Measurements from ENCODE around the gene CEP112.
A peak's percentile ranks its signal among the peaks of the same experiment; 100 is the strongest.

Gene CEP112

DNA sequence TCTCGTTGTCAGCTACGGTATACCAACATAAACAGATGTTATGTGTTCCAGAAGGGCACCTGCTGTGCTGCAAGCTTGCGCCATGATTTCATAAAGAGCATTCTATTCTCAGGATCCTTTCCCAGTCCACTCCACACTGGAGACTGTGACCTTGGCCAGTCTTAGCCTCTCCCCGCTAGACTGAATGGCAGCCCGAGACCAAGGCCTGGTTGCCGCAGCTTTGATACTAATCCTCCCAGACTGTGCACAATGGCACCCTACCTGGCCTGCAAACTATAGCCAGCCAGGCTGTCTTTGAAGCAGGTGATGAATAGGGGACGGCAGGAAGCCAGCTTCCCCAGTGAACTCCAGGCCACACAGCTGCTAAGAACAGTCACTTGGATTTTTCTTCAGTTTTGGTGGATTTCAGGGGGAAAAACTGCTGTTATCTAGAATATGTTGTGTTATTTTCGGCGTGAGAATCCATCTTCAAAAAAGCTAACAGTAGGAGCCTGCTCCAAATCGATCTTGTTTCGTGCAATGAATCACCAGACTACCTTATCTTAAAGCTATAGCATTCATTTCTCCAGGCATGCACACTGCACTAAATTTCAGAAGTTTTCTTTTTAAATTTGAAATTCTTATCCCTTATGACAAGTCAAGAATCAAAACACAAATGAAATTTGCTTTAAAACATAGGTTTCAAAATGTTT is 289.0 kb downstream of the CEP112 start:
- H3K4me3 ChIP-seq (ENCODE audit: low read depth, low read length): no peak overlapping the region
- peak; percentile 54 for DNase-seq (ENCODE audit: low read depth)
- TF ChIP-seq CTCF (conservative IDR thresholded peaks at IDR 0.05; ENCODE audit: low read depth, low read length): no peak

DNA sequence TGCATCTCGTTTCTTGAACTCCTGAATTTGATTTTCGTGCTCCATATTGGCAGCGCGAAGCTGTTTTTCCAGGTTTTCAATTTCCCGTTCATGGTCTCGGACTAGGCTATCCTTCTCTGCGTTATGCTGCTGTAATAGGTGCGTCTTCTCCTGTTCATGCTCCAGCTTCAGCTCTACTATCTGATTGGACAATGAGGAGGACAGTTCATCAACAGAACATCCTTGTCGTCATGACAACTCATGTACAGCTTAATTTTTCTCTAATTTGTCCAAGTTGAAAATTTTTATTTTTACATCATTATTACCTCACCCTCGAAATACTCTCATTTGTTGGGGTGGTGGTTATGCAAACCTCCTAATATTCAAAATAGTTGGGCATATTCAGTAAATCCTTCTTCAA is 289.8 kb downstream of the CEP112 start:
- no peak for TF ChIP-seq CTCF (conservative IDR thresholded peaks at IDR 0.05; ENCODE audit: low read depth, low read length)
- no peak overlapping the region for H3K4me3 ChIP-seq (ENCODE audit: low read depth, low read length)
- DNase-seq (ENCODE audit: low read depth): no peak

DNA sequence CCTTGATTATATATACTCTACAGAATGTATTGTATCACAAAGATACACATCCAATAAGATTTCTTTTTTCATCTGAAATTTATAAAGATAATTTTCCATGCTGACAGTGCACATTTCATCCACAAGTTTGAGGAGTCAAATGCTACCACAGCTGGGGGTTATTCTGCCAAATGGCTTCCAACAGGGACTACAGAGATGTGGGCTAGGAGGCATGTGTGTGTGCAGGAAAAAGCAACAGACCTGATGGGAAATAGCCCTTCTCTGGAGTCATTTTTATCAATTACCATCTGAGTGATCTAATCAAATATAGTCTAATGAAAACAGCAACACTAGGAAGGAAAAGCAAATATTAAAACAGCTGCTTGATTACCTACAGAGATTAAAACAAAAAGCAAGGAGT is 290.5 kb downstream of the CEP112 start:
- peak; percentile 10 for DNase-seq (ENCODE audit: low read depth)
- TF ChIP-seq CTCF (conservative IDR thresholded peaks at IDR 0.05; ENCODE audit: low read depth, low read length): no peak
- no peak overlapping the region for H3K4me3 ChIP-seq (ENCODE audit: low read depth, low read length)

- DNase-seq (ENCODE audit: low read depth): no peak
- H3K4me3 ChIP-seq (ENCODE audit: low read depth, low read length): no peak overlapping the region
- TF ChIP-seq CTCF (conservative IDR thresholded peaks at IDR 0.05; ENCODE audit: low read depth, low read length): no peak
Measured at GRCh38 chr17:65900216-65900615, 291.7 kb downstream of the CEP112 start.

- H3K4me3 ChIP-seq (ENCODE audit: low read depth, low read length): no peak overlapping the region
- DNase-seq (ENCODE audit: low read depth): no peak
Measured at GRCh38 chr17:65898651-65899050, 293.3 kb downstream of the CEP112 start.

GRCh38 chr17:65896889-65897288 is 295.0 kb downstream of the CEP112 start:
- no peak for TF ChIP-seq CTCF (conservative IDR thresholded peaks at IDR 0.05; ENCODE audit: low read depth, low read length)
- H3K4me3 ChIP-seq (ENCODE audit: low read depth, low read length): no peak overlapping the region
- DNase-seq (ENCODE audit: low read depth): no peak

More at GRCh38 chr17:65898651-65899050, 293.3 kb downstream of the CEP112 start:
- TF ChIP-seq CTCF (conservative IDR thresholded peaks at IDR 0.05; ENCODE audit: low read depth, low read length): no peak

GRCh38 chr17:65895969-65896368 is 296.0 kb downstream of the CEP112 start:
- no peak for DNase-seq (ENCODE audit: low read depth)

More at GRCh38 chr17:65895969-65896368, 296.0 kb downstream of the CEP112 start:
- no peak for TF ChIP-seq CTCF (conservative IDR thresholded peaks at IDR 0.05; ENCODE audit: low read depth, low read length)
- H3K4me3 ChIP-seq (ENCODE audit: low read depth, low read length): no peak overlapping the region
